Activated CD4-positive, alpha-beta T cell treated with anti-CD3 and anti-CD28 coated beads, Interleukin-2, amount 50 U/mL, for 48 hours (primary cell): Measurements from ENCODE around the gene NHS.

Source experiments
- DNase-seq, 2 experiments: peaks; one replicate each; pipeline ENCODE4 v3.0.0-alpha.2; 2020

The NHS gene

GRCh38 chrX:17689971-17690409, 315.0 kb downstream of the NHS start:
- peak; percentile 20 for DNase-seq

GRCh38 chrX:17692709-17693346, 317.8 kb downstream of the NHS start:
- no peak for DNase-seq

- DNase-seq, result no peak
Observed at GRCh38 chrX:17697191-17697590, 322.2 kb downstream of the NHS start.

- no peak for DNase-seq
Observed at GRCh38 chrX:17700976-17701375, 326.0 kb downstream of the NHS start.

- no peak for DNase-seq
Observed at GRCh38 chrX:17703201-17703600, 328.2 kb downstream of the NHS start.

GRCh38 chrX:17705211-17705610, 330.2 kb downstream of the NHS start:
- DNase-seq, result no peak

- DNase-seq, result no peak
Observed at GRCh38 chrX:17706676-17707075, 331.7 kb downstream of the NHS start.

- no peak for DNase-seq
Observed at GRCh38 chrX:17707731-17708130, 332.7 kb downstream of the NHS start.

- DNase-seq, result no peak
Observed at GRCh38 chrX:17710871-17711301, 335.9 kb downstream of the NHS start.

- no peak for DNase-seq
Observed at GRCh38 chrX:17713288-17713687, 338.3 kb downstream of the NHS start.

- DNase-seq, result no peak
Observed at GRCh38 chrX:17718649-17719165, 343.7 kb downstream of the NHS start.

- no peak for DNase-seq
Observed at GRCh38 chrX:17719711-17720110, 344.7 kb downstream of the NHS start.

- DNase-seq, result no peak
Observed at GRCh38 chrX:17721715-17722114, 346.7 kb downstream of the NHS start.

GRCh38 chrX:17725181-17725580, 350.2 kb downstream of the NHS start:
- DNase-seq, result no peak

GRCh38 chrX:17732138-17732783, 357.3 kb downstream of the NHS start:
- DNase-seq, result no peak

GRCh38 chrX:17735406-17735805, 360.4 kb downstream of the NHS start:
- DNase-seq, result no peak

- DNase-seq, result no peak
Observed at GRCh38 chrX:17736478-17736855, 361.5 kb downstream of the NHS start.

- peak; percentile 90 to 92 for DNase-seq
Observed at GRCh38 chrX:17736856-17737709, 362.1 kb downstream of the NHS start, which contains the start of gene SCML1. Gene SCML1, plus strand, starts transcription at chrX:17737493. Its CDS starts 6,694 bp downstream, at chrX:17744187.

GRCh38 chrX:17737710-17737985, 362.6 kb downstream of the NHS start:
- peak in 1 of 2 experiments; percentile 22 for DNase-seq

GRCh38 chrX:17737986-17738713, 363.1 kb downstream of the NHS start:
- DNase-seq, result peak; percentile 37 to 41

GRCh38 chrX:17738737-17739535, 363.9 kb downstream of the NHS start:
- DNase-seq, result no peak
